ENCODE data around the gene FOXC2.

- TF ChIP-seq EZH2 (IDR thresholded peaks at IDR 0.05; ENCODE audit: insufficient read depth, poor library complexity, severe bottlenecking) (no peak), EZH2phosphoT487 (IDR thresholded peaks at IDR 0.05; ENCODE audit: insufficient read depth, low read depth) (no peak)
Measured at GRCh38 chr16:86575754-86576557, 9.3 kb downstream of the FOXC2 start.

Data from GM23248 (cell line).